HepG2 (cell line): ENCODE measurements around the gene ERCC5. TPM values are rescaled to one million over a fixed set of nuclear protein-coding genes. Genes with fewer than 3 reads are reported as not detected.

Source experiments
- ATAC-seq: fragments of 200-7000 bp; cut with Tn5 transposase; 3 replicates; pipeline ENCODE4 v1.9.1; 2020; ENCODE audit warnings: mild to moderate bottlenecking, moderate library complexity
- BruUV-seq: library from RNA; stranded (reverse); fragments of 400-500 nt; replicated peaks from 2 replicates; lab custom pipeline; 2021; lab: Mats Ljungman, UMichigan
- CTCF ChIA-PET: fragments of 300-600 bp; formaldehyde crosslinking; extraction: SDS; loops from one replicate; lab custom pipeline; 2021; ENCODE audit warnings: low total read pairs, inconsistent platforms, low intra/inter-chr PET ratio; lab: Yijun Ruan, JAX
- POLR2A ChIA-PET: fragments of 350-600 bp; sonication (Branson Sonifier 250); formaldehyde crosslinking; loops from one replicate; lab custom pipeline; 2020; ENCODE audit warnings: antibody characterized with exemption, inconsistent platforms; lab: Yijun Ruan, JAX
- DNase-seq: peaks from one replicate; pipeline ENCODE4 v3.0.0-alpha.2; 2015; ENCODE audit warnings: low spot score
- FAIRE-seq: peaks from 3 replicates; lab custom pipeline; 2011; peaks lifted over from hg19 to GRCh38; lab: Jason Lieb, UNC
- H2AFZ ChIP-seq: one replicate; pipeline ENCODE4 v1.6.1; 2011; ENCODE audit warnings: low read length, inconsistent platforms
- H3K27ac ChIP-seq: fragments of 300-600 bp; 3 replicates; pipeline ENCODE4 v1.8.0; 2011; ENCODE audit warnings: mixed run types, mild to moderate bottlenecking, mixed read lengths, low read length, inconsistent platforms; ENCODE audit not compliant: insufficient read depth; ENCODE audit errors: extremely low read length
- H3K27me3 ChIP-seq, 2 experiments: fragments of 200-600 bp in 1 of 2; 2 replicates in 1 of 2; 3 replicates in 1 of 2; pipeline versions ENCODE4 v1.6.0 to v1.8.0; 2011; ENCODE audit warnings: low read length in 2 of 2, mild to moderate bottlenecking in 2 of 2, moderate library complexity in 2 of 2, inconsistent platforms in 1 of 2; ENCODE audit not compliant: insufficient read depth in 2 of 2, control insufficient read depth in 1 of 2
- H3K36me3 ChIP-seq, 2 experiments: fragments of 200-600 bp in 1 of 2; replicated peaks in 1 of 2; 2 replicates in 1 of 2; 3 replicates in 1 of 2; pipeline versions ENCODE4 v1.5.1 to v1.8.0; 2011; ENCODE audit warnings: low read length in 2 of 2, inconsistent platforms in 1 of 2; ENCODE audit not compliant: insufficient read depth in 2 of 2, control insufficient read depth in 1 of 2
- H3K4me1 ChIP-seq: 2 replicates; pipeline ENCODE4 v1.5.1; 2012; ENCODE audit warnings: low read length, inconsistent platforms; ENCODE audit not compliant: insufficient read depth
- H3K4me2 ChIP-seq: 2 replicates; pipeline ENCODE4 v1.6.0; 2011; ENCODE audit warnings: low read depth, low read length, inconsistent platforms
- H3K4me3 ChIP-seq, 3 experiments: fragments of 200-600 bp in 1 of 3; sonication (generic), shearing (Covaris generic) in 1 of 3; replicated peaks in 1 of 3; 2 replicates each; pipeline ENCODE4 v1.5.1; 2011 to 2016; ENCODE audit warnings: low read length in 3 of 3, inconsistent platforms in 2 of 3, low read depth in 2 of 3, mild to moderate bottlenecking in 2 of 3, control low read depth in 1 of 3, mixed read lengths in 1 of 3; ENCODE audit not compliant: insufficient read depth in 1 of 3
- H3K79me2 ChIP-seq: one replicate; pipeline ENCODE4 v1.6.1; 2011; ENCODE audit warnings: low read length, inconsistent platforms; ENCODE audit not compliant: insufficient read depth
- H3K9ac ChIP-seq: 2 replicates; pipeline ENCODE4 v1.6.0; 2011; ENCODE audit warnings: mild to moderate bottlenecking, low read depth, low read length, inconsistent platforms; ENCODE audit not compliant: insufficient read depth
- H3K9me3 ChIP-seq: 2 replicates; pipeline ENCODE4 v1.5.1; 2012; ENCODE audit warnings: mild to moderate bottlenecking, low read length
- H4K20me1 ChIP-seq: 2 replicates; pipeline ENCODE4 v1.6.0; 2011; ENCODE audit warnings: inconsistent platforms, mild to moderate bottlenecking, low read length, moderate library complexity; ENCODE audit not compliant: insufficient read depth
- CEBPZ ChIP-seq: IDR thresholded peaks from 2 replicates; pipeline ENCODE4 v1.6.1; 2012; ENCODE audit warnings: low read length, improper control_type of control experiment
- CREB1 ChIP-seq, 2 experiments: fragments of 450-650 bp in 1 of 2; IDR thresholded peaks; 2 replicates each; pipeline ENCODE4 v1.6.1; 2016 to 2017; ENCODE audit warnings: control low read depth in 1 of 2, mild to moderate bottlenecking in 1 of 2, missing compliant biosample characterization in 1 of 2, missing genetic modification characterization in 1 of 2
- EEA1 ChIP-seq: sonication (generic); formaldehyde crosslinking; IDR thresholded peaks from 2 replicates; pipeline ENCODE4 v1.5.1; 2020; ENCODE audit warnings: mild to moderate bottlenecking, missing genetic modification reagents, borderline replicate concordance
- HOXA9 ChIP-seq: sonication (generic); formaldehyde crosslinking; IDR thresholded peaks from 2 replicates; pipeline ENCODE4 v1.8.1; 2022; ENCODE audit warnings: missing genetic modification reagents, mild to moderate bottlenecking, moderate library complexity, borderline replicate concordance
- MEIS1 ChIP-seq: sonication (generic); formaldehyde crosslinking; IDR thresholded peaks from 2 replicates; pipeline ENCODE4 v1.9.0; 2021; ENCODE audit warnings: mild to moderate bottlenecking, missing genetic modification reagents, moderate library complexity, borderline replicate concordance
- MTF2 ChIP-seq: sonication (generic); formaldehyde crosslinking; IDR thresholded peaks from 2 replicates; pipeline ENCODE4 v1.5.0; 2020; ENCODE audit warnings: missing genetic modification reagents, borderline replicate concordance
- NCOA1 ChIP-seq: sonication (generic); formaldehyde crosslinking; IDR thresholded peaks from 2 replicates; pipeline ENCODE4 v1.9.0; 2021; ENCODE audit warnings: missing genetic modification reagents
- NFRKB ChIP-seq: fragments of 450-650 bp; IDR thresholded peaks from 2 replicates; pipeline ENCODE4 v1.6.1; 2017
- NR2F2 ChIP-seq: IDR thresholded peaks from 2 replicates; pipeline ENCODE4 v1.6.1; 2012; ENCODE audit warnings: low read depth, inconsistent platforms, borderline replicate concordance
- PLRG1 ChIP-seq: fragments of 450-650 bp; conservative IDR thresholded peaks from 2 replicates; pipeline ENCODE4 v1.6.1; 2016
- SPEN ChIP-seq: sonication (generic); formaldehyde crosslinking; IDR thresholded peaks from 2 replicates; pipeline ENCODE4 v1.5.1; 2020; ENCODE audit warnings: low read depth, mild to moderate bottlenecking, missing genetic modification reagents
- SRSF4 ChIP-seq: fragments of 200-400 bp; formaldehyde crosslinking; IDR thresholded peaks from one replicate; pipeline ENCODE4 v1.6.1; 2018; ENCODE audit warnings: mild to moderate bottlenecking, low read depth, low read length, moderate library complexity; ENCODE audit not compliant: poor library complexity, severe bottlenecking
- ZNF18 ChIP-seq: sonication (generic); formaldehyde crosslinking; IDR thresholded peaks from 2 replicates; pipeline ENCODE4 v1.8.0; 2022; ENCODE audit warnings: mild to moderate bottlenecking, missing genetic modification reagents; ENCODE audit not compliant: insufficient replicate concordance
- ZNF33A ChIP-seq: sonication (generic); formaldehyde crosslinking; IDR thresholded peaks from 2 replicates; pipeline ENCODE4 v1.5.1; 2020; ENCODE audit warnings: missing genetic modification reagents, mild to moderate bottlenecking, moderate library complexity, borderline replicate concordance
- ZSCAN9 ChIP-seq: IDR thresholded peaks from 2 replicates; pipeline ENCODE4 v1.6.1; 2016; ENCODE audit warnings: borderline replicate concordance
- WGBS: methylation state at CpG from one replicate; pipeline ENCODE4 v1.1.6; 2017; ENCODE audit warnings: low lambda C conversion rate; 5-methylcytosine and 5-hydroxymethylcytosine counted together
- in situ Hi-C: cut with HindIII; loops from 2 replicates; pipeline ENCODE4 v1.10.0; 2017; ENCODE audit warnings: low pct_unique_long_range_greater_than_20kb; ENCODE audit not compliant: extremely low pct_ligation_motif_present
- intact Hi-C: fragments of 100-400 bp; cut with micrococcal nuclease; formaldehyde crosslinking; loops from one replicate; pipeline ENCODE4 v1.10.0; 2022; ENCODE audit not compliant: unreplicated experiment
- polyA plus RNA-seq, 8 experiments: library from polyadenylated mRNA; depleted of rRNA in 3 of 8; stranded (reverse) in 7 of 8; unstranded in 1 of 8; fragments of >200 nt; fragmentation: Illumina TruSeq in 4 of 8; extraction: Trizol in 4 of 8; gene quantifications; 2 replicates each; pipeline versions ENCODE4 v1.2.1 to v1.2.3, GENCODE V29; 2011 to 2016; ENCODE audit warnings: low read depth in 4 of 8, missing spikeins in 1 of 8, mixed read lengths in 1 of 8; ENCODE audit not compliant: insufficient read depth in 1 of 8
- total RNA-seq, 5 experiments: library from RNA; depleted of rRNA; stranded (reverse); fragments of >200 nt; fragmentation: Illumina TruSeq; extraction: Trizol; gene quantifications; 2 replicates each; pipeline ENCODE4 v1.2.3, GENCODE V29; 2016; ENCODE audit warnings: low read depth in 1 of 5
- TF ChIP-seq, protein P1 (sequence below): sonication (generic); formaldehyde crosslinking; IDR thresholded peaks from 2 replicates; pipeline ENCODE4 v1.8.1; 2023; ENCODE audit warnings: missing genetic modification reagents, inconsistent platforms, borderline replicate concordance

The ERCC5 gene
- total and polyA plus RNA-seq, 2 of the 13 experiments (the other 11 are each of a cell fraction or from before 2014, with no cell fraction given), result 12.9 to 35.5 TPM

- no peak overlapping the region for H2AFZ ChIP-seq
- ATAC-seq (no peak), FAIRE-seq (no peak)
- TF ChIP-seq SPEN (no peak), MEIS1 (CRISPR knock-in tag) (no peak), ZSCAN9 (CRISPR knock-in tag) (no peak), HOXA9 (CRISPR knock-in tag) (no peak), PLRG1 (no peak), EEA1 (CRISPR knock-in tag) (no peak), CEBPZ (no peak), NFRKB (no peak), SRSF4 (no peak), ZNF18 (no peak), NR2F2 (no peak), ZNF33A (no peak), NCOA1 (CRISPR knock-in tag) (no peak), CREB1 (IDR thresholded peaks at IDR 0.05) (no peak), CREB1 (CRISPR knock-in tag; IDR thresholded peaks at IDR 0.05) (no peak), MTF2 (CRISPR knock-in tag) (no peak)
- TF ChIP-seq, protein P1, sequence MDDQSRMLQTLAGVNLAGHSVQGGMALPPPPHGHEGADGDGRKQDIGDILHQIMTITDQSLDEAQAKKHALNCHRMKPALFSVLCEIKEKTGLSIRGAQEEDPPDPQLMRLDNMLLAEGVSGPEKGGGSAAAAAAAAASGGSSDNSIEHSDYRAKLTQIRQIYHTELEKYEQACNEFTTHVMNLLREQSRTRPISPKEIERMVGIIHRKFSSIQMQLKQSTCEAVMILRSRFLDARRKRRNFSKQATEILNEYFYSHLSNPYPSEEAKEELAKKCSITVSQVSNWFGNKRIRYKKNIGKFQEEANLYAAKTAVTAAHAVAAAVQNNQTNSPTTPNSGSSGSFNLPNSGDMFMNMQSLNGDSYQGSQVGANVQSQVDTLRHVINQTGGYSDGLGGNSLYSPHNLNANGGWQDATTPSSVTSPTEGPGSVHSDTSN (CRISPR knock-in tag), result no peak
- TF ChIP-seq, all 625 proteins: peak for 0
- no peaks in the 10 kb centered on the region for H4K20me1 ChIP-seq
- peaks cover 0 to 1% of the 10 kb centered on the region in 2 experiments; a peak in 2 of 5 replicates for H3K27me3 ChIP-seq
- in situ Hi-C loops (loop anchor here (25.0 kb wide), 1 partner anchor 222 kb away; no protein-coding TSS in a partner anchor), intact Hi-C loops (loop anchor here (5.0 kb wide), 1 partner anchor 43 kb away; no protein-coding TSS in a partner anchor)
- no TSS peak for BruUV-seq
- ChIA-PET POLR2A (no interaction called here), CTCF (no interaction called here)
- H3K27ac ChIP-seq, result no peak overlapping the region
- H3K4me2 ChIP-seq, result no peak overlapping the region
- no peaks in the 10 kb centered on the region for H3K79me2 ChIP-seq
- no peaks in the 10 kb centered on the region for H3K9me3 ChIP-seq
- no peaks in the 10 kb centered on the region for H3K36me3 ChIP-seq
- H3K4me1 ChIP-seq, result no peaks in the 10 kb centered on the region
- H3K4me3 ChIP-seq, result no peak overlapping the region
- no peak for DNase-seq
- WGBS, result 2% methylated on average over 3 of the region's 3 CpGs
- no peak overlapping the region for H3K9ac ChIP-seq
Measured at GRCh38 chr13:102915393-102915930, 69.6 kb downstream of the ERCC5 start.
